Right lung (tissue), 5 donors: Measurements from ENCODE around the gene RAB22A. TPM values are rescaled to one million over a fixed set of nuclear protein-coding genes. Genes with fewer than 3 reads are reported as not detected.
A peak's percentile ranks its signal among the peaks of the same experiment; 100 is the strongest.
"Not testable (repeated sequence)": the region's sequence is repeated elsewhere in the genome, so short reads cannot be mapped to it uniquely, and the experiment has no call there.

Experiments used
- DNase-seq, 2 donors: peaks; one replicate each; pipeline ENCODE4 v3.0.0-alpha.2; 2013
- polyA plus RNA-seq, 5 donors: library from polyadenylated mRNA; unstranded; fragments of 120-200 nt; gene quantifications; one replicate each; pipeline versions ENCODE4 v1.2.1 to v1.2.3, GENCODE V29; 2013; ENCODE audit warnings: inconsistent platforms in 1 of 5, low replicate concordance in 1 of 5; ENCODE audit not compliant: insufficient read length in 5 of 5, insufficient read depth in 1 of 5

RAB22A gene
- polyA plus RNA-seq, 5 donors, result 14.5 to 20.0 (median 18.5) TPM

GRCh38 chr20:58340151-58340550 lies 30.6 kb downstream of the RAB22A start:
- no peak for DNase-seq

- no peak for DNase-seq
These were observed 31.3 kb downstream of the RAB22A start for GRCh38 chr20:58340853-58341252.

DNA sequence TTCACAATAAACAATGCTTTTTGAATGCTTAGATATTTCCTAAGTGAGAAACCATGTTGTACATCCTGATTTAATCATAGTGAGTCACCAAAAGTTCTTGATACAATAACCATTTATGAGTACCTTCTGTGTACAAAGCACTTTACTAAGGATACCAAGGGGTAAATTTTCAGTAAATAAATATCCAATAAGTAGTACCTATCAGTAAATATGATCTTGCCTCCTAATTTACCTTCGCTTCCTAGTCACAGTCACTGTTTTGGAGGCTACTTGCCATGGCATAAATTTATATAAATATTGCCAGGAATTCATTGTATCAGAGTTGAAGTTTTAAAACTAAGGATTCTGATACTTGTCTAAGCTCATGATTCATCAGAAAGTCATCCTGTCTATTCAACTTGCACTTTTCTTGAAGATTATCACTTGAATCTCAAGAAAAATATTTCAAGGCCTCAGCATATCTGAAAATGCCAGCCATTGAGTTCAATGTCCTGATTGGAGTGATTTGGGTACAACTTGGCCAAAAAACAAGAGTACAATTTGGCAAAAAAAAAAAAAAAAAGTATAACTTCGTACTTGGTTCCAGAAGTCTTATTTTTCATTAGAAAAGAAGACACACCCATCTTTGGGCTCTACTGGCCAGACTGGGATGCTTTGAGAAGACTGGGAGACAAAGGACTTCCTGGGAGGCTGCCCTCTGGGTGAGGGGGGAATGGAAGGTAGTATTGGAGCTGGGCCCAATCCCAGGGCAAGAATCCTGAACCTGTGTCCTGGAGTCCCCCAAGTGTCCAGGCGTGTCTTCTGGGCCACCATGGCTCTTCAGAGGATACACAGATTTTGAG lies 32.8 kb downstream of the RAB22A start:
- no peak for DNase-seq

- DNase-seq, result no peak
These were observed 35.2 kb downstream of the RAB22A start for GRCh38 chr20:58344741-58345140.

GRCh38 chr20:58349570-58349969 lies 40.1 kb downstream of the RAB22A start:
- DNase-seq, result no peak

DNA sequence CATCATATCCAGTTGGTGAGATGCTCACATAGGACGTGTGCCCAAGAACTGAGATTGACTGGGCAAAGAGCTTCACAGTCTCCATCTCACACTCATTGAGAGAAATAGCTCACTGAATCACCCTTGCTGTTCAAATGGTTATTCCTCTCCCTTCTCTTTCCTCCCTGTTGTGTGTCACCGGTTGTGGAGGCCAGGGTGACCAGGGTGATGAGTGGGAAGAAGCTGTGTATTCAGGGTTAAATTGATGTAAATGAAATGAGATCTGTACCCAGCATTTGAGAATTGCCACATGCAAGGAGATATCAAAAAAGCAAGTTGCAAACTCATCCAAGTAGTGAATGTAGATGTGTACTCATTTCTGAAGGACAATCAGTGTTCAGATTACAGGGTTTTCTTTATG lies 43.0 kb downstream of the RAB22A start:
- no peak for DNase-seq

- peak; percentile 7 to 16 for DNase-seq
These were observed 49.9 kb downstream of the RAB22A start for GRCh38 chr20:58359441-58359840.

GRCh38 chr20:58360936-58361335 lies 51.4 kb downstream of the RAB22A start:
- DNase-seq, result no peak

GRCh38 chr20:58361481-58362205 lies 52.1 kb downstream of the RAB22A start:
- DNase-seq, result no peak

DNA sequence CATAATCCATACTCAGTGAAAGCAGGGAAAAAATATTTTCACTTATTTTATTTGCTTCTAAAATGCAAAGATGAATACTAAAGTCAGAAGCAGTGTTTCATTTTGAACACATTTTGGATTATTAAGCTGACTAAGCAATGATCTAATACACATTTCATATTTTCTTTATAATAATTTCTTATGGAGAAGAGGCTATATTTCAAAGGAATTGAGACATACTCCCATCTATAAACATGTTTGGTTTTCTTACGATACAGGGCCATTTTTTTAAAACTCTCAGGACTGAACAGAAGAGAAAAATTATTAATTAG lies 52.6 kb downstream of the RAB22A start:
- DNase-seq, result no peak

DNA sequence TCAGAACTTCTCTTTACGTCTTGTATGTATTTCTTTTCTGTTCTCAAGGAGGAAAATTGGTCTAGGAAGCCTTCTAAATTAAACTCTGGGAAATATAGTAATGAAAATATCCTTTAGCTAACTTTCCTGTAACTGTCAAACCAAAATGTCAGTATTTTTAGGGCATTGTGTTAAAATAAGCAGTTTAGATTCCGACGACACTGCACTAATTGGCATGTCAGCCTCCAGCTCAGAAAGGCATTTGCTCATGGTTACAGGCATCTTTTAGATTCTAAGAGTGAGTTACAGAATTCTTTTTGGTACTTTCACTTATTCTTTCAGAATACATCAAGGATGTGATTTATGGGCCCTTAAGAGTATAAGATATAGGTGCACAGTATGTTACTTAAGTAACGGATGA lies 53.5 kb downstream of the RAB22A start:
- DNase-seq, result no peak

- DNase-seq, result no peak
These were observed 57.4 kb downstream of the RAB22A start for GRCh38 chr20:58366866-58367265.

DNA sequence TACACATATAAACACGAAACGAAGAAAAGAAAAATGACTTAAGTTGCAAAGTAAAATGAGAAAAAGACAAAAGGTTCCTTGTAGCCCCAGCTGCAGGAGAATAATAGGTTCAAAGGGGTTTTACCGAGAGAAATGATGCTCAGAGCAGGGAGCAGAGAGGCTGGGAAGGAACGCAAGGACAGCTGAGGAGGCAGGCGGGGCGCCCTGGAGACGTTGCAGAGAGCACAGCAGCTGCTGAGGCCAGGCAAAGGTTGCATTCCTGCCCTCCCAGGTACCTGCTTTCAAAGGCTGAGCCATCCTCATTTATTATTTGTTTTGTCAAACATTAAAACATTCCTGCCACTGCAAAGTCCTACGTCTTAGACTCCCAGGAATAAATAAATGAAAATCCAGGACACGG lies 63.3 kb downstream of the RAB22A start:
- DNase-seq, result no peak

DNA sequence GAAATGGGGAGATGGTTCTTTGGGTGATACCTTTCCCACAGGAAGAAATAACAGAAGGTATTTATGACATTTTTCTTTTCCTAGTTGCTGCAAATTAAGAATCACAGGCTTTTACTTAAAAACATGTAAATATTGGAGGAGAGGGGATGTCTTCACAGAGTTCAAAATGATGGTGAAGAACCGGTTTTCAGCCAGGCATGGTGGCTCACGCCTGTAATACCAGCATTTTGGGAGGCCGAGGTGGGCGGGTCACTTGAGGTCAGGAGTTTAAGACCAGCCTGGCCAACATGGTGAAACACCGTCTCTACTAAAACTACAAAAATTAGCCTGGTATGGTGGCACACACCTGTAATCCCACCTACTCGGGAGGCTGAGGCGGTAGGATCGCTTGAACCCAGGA lies 63.8 kb downstream of the RAB22A start:
- DNase-seq, result not testable (repeated sequence)

DNA sequence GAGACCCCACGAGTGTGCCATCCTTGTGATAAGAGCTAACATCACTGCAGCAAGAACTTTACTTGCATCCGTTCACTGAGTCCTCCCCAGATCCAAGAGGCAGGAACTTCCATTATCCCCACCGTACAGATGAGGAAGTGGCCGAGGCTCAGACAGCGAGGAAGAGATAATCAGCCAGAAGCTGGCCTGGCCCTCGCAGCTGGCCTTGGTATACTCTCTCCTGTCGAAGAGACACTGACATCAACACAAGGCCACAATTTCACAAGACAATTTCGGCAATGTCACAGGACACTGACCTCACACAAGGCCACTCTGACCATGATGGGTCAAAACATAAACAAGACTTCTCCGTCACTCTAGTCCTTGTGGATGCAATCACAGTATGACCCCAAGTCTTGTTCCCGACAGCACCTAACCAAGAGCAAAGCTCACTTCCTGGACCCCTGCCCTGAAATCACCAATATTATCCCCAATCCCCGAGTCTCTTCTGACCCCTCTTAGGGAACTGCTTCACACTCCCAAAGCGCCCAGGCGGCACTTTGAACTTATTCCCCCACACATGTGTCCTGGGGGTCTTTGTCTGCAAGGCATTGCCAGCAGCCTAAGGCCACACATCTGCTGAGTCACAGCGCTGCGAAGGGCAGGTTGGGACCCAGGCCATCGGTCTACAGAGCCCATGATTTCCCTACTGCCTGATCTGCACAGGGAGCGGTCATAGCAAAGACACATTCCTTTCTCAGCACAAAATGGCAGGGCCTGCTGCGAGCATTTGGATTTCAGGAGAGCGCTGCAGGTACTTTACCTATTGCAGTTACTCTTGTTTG lies 64.7 kb downstream of the RAB22A start:
- DNase-seq, result no peak

DNA sequence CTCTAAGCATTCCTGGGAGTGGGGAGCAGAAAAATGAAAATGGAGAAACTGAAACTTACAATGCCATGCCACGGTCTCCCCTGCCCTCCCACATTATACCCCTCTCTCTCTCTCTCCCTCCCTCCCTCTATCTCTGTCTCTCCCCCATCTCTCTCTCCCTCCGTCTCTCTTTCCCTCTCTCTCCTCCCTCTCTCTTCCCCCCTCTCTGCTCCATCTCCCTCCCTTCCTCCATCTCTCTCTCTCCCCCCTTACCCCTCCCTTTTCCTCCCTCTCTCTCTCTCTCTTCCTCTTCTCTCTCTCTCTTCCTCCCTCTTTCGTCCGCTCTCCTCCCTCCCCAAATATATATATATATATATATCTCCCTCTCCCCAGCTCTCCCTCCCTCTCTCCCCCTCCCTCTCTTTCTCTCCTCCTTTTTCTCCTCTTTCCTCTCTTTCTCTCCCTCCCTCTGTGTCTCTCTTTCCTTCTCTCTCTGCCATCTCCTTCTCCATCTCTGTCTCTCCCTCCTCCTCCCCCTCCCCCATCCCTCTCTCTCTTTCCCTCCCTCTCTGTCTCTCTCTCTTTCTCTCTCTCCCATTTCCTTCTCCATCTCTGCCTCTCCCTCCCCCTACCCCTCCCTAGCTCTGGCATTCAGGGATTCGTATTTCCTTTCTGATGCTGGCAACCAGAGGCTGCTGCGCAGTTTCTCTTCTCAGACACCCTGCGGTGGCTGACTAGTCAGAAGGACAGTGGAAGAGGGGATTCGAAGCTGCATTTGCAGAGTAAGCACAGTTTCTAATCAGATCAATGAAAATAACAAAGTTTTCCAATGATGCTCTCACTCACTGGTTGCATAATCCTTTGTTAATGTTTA lies 65.6 kb downstream of the RAB22A start:
- peak; percentile 15 to 47 for DNase-seq

DNA sequence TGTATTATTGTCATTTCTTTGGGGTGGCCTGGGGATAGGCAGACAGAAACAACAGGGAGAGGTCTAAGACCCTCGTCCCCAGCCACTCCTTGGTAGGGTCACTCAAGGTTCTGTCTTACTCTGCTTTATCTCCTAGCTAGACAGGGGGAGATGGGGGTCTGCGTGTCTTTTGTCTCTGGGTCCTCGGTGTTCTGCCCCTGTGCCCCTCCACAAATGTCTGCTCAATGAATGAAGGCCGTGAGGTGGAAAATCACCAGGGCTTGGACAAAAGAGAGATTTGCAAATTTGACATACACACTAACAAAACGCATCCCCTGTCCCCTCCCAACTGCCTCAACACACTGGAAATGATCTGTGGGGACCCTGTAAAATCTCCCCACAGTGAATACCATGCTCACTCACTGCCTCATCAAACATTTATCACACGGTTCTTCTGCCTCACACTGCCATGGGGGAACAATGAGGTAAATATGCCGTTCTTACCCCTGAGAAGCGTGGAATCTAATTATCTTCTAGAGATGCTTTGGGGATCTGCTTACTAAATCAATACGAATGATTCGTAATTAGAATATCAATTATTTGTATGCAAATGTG lies 66.3 kb downstream of the RAB22A start:
- DNase-seq, result no peak

GRCh38 chr20:58377017-58377416 lies 67.5 kb downstream of the RAB22A start:
- no peak for DNase-seq

- DNase-seq, result no peak
These were observed 68.4 kb downstream of the RAB22A start for GRCh38 chr20:58377766-58378401.

GRCh38 chr20:58378704-58379103 lies 69.2 kb downstream of the RAB22A start:
- no peak for DNase-seq

DNA sequence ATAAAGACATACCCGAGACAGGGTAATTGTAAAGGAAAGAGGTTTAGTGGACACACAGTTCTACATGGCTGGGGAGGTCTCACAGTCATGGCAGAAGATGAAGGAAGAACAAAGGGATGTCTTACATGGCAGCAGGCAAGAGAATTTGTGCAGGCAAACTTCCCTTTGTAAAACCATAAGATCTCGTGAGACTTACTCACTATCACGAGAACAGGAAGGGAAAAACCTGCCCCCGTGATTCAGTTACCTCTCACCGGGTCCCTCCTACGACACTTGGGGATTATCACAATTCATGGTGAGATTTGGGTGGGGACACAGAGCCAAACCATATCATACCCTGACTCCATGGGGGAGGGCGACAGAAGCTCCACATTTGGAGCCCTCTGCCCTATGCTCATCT lies 72.1 kb downstream of the RAB22A start:
- DNase-seq, result no peak
